Activated CD8-positive, alpha-beta memory T cell treated with anti-CD3 and anti-CD28 coated beads for 48 hours (primary cell): ENCODE data around the gene PLBD2.

Experiments used
- DNase-seq, 3 experiments: peaks; one replicate each; pipeline ENCODE4 v3.0.0-alpha.2; 2020; ENCODE audit warnings: low read depth in 2 of 3, low spot score in 2 of 3

Gene PLBD2

DNA sequence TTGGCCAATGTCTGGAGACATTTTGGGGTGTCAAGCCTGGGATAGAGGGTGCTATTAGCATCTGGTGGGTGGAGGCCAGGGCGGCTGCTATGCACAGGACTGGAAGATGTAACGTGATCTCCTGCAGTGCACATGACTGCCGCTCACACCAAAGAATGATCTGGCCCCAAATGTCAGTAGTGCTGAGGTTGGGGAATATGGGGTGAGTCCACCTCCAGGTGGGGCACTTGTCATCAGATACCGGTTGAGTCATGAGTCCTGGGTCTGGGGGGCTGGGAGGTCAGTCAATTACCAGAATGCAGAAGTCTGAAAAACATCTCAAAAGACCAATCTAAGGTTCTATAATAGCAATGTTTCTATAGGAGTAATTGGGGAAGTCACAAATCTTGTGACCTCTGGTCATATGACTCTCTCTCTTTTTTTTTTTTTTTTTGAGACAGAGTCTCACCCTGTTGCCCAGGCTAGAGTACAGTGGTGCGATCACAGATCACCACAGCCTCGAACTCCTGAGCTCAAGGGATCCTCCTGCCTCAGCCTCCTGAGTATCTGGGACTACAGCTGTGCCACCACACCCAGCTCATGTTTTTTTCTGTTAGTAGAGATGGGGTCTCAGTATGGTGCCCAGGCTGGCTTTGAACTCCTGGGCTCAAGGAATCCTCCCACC, 57.8 kb downstream of the PLBD2 start:
- no peak for DNase-seq

DNA sequence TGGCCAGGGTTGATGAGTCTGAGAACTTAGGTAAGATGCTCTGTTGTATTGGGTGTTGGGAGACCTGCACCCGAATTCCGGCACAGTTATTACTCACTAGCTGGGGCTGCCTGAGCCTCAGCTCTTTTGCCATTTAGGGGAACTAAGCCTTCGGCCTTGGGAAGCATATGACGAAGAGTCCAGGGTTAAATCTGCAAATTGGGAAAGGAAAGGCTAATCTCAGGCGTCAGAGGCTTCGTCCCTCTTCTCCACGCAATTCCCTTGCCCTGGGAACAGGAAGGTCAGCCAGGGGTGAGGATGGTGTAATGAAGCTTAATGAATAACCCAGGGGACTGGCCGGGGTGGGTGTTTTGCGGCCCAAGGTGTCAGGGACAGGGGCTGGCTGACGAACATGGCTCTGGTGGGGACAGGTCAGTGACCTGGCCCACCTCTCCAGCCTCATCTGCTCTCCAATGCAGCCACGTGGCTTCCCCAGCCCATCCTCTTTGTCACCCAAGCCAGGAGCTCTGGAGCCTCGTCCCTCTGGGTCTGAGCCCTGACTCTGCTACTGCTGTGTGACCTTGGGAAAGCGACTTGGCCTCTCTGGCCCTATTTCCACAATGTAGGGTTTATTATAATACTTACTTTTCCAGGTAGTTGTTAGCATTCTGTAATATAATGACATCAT, 60.0 kb downstream of the PLBD2 start:
- no peak for DNase-seq

DNA sequence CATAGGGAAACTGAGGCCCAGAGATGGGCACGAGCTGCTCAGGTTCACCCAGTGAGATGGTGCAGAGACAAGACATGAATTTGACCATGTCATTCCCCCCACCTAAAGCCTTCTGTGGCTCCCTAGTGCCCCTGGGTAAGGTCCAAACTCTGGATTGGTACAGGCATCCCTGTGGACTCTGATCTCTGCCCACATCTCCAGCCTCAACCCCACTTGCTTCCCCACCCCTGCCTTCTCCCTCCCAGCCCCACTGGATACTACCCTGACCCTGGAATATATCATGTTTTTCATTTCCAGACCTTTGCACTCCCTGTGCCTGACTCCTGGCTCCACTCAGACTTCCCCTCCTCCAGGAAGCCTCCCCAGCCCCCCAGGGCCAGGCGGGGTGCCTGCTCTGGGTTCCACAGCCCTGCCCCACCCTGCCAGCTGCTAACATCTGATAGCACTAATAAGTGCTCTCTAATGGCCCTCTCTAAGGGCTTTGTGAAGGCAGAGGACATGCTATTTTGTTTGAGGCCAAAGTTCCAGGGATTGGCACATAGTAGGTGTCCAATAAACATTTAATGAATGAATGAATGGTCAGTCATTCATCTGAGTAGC, 62.7 kb downstream of the PLBD2 start:
- DNase-seq = no peak

- DNase-seq = peak in 1 of 3 experiments; percentile 7
These were observed 63.9 kb downstream of the PLBD2 start, which contains the start of gene SDSL for GRCh38 chr12:113422030-113422885. TSS of gene SDSL (plus strand) at chr12:113422380. CDS start at chr12:113427983, 5,603 bp downstream.

GRCh38 chr12:113422886-113423669, 64.7 kb downstream of the PLBD2 start:
- DNase-seq = no peak

- DNase-seq = no peak
These were observed 66.1 kb downstream of the PLBD2 start for GRCh38 chr12:113424456-113424855.

- DNase-seq = peak; percentile 16 to 42 (median 23)
These were observed 66.8 kb downstream of the PLBD2 start for GRCh38 chr12:113424915-113425823.

GRCh38 chr12:113425960-113426453, 67.6 kb downstream of the PLBD2 start:
- DNase-seq = no peak

DNA sequence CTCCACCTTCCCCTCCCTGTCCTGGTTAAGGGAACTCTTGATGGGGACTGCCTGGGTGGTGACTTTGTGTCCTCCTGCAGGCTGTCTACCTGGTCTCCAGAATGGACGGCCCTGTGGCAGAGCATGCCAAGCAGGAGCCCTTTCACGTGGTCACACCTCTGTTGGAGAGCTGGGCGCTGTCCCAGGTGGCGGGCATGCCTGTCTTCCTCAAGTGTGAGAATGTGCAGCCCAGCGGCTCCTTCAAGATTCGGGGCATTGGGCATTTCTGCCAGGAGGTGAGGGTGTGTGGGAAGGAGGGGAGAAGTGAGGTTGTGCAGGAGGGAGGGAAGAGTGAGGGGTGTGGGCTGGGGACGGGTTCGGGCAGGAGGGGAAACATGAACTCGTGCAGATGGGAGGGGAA, 69.5 kb downstream of the PLBD2 start:
- DNase-seq = no peak

- no peak for DNase-seq
These were observed 70.1 kb downstream of the PLBD2 start for GRCh38 chr12:113428482-113428881.

DNA sequence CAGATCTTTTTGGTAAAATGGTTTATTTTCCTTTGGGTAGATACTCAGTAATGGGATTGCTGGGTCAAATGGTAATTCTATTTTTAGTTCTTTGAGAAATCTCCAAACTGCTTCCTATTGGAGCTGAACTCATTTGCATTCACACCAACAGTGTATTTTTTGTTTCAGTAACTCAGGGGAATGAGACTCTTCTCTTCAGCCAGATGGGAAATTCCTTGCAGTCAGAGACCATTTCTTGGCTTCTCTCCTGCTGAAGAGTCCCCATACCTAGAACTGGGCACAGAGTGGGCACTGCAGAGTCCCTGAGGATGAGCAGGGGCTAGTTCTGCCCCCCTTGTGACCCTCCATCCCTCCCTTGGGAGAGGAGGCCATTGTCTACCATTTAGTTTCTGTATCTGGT, 74.6 kb downstream of the PLBD2 start:
- no peak for DNase-seq

DNA sequence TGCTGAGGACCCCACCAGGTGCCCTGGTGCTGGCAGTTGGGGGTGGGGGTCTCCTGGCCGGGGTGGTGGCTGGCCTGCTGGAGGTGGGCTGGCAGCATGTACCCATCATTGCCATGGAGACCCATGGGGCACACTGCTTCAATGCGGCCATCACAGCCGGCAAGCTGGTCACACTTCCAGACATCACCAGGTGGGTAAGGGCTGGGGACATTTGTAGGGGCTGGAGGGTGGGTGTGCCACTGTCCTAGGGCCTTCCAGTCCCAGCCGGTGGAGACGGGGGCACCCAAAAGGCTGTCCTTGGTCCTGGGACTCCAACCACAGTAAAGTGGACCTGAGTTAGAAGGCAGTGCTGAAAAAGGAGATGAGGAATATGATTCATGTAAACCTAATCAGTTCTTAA, 77.0 kb downstream of the PLBD2 start:
- no peak for DNase-seq

GRCh38 chr12:113436586-113436985, 78.2 kb downstream of the PLBD2 start:
- no peak for DNase-seq

DNA sequence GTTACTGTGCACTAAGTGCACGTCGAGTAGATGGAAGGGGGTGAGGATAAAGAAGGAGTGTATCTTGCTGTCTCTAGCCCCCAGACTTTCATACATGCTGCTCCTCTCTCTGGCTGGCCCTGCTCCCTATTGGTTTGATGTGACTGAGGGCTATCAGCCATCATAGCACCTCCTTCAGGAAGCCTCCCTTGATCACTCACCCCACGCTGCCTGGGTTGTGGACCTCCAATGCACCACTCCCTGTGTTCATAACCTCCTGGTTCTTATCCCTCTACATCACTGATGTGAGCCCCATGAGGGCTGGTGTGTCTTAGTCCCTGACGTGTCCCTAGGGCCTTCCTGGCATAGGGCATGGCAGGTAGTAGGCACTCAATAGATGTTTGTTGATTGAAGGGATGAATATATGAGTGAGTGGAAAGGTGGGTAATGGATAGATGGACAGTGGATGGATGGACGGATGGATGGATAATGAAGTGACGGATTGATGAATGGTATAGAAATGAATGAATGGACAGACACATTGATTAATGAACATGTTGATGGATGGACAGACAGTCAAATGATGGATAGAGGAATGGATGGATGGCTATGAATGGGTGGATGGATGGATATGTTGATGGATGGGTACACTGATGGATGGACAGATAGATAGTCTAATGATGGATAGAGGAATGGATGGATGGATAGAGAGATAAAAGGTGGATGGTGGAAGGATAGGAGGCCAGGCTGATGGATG, 78.8 kb downstream of the PLBD2 start:
- no peak for DNase-seq

GRCh38 chr12:113437729-113438100, 79.3 kb downstream of the PLBD2 start:
- no peak for DNase-seq

- DNase-seq = no peak
These were observed 80.3 kb downstream of the PLBD2 start for GRCh38 chr12:113438523-113439300.

DNA sequence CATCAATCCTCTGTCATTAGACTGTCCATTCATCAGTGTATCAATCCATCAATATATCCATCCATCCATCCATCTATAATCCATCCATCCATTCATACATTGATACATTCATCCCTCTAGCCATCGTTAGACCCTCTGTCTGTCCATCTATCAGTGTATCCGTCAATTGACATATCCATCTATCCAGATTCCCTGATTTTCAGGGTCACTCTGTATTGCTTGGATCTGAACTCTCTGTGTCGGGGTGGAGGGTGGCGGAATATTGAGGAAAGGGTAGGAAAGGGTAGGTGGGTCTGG, 80.9 kb downstream of the PLBD2 start:
- DNase-seq = no peak

DNA sequence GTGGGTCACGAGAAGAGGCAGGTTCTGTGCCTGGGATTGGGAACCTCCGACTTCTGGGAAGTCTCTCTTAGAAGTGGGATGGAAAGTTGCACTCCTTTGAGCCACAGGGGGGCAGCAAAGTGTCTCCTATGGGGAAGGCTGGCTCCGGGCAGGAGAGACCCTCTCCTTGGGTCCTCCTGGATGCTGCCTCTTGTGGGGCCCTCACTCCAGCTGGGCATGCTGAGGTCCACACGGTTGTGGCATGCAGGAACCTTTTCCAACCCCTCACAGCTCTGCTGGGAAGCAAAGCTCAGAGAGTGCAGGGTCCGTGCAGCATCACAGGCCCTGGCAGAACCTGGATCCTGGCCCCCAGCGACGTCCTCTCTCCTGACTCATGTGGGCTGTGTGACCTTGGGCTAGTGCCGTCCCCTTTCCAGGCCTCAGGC, 81.2 kb downstream of the PLBD2 start:
- DNase-seq = no peak
